Spleen (tissue), 3 donors: ENCODE data around the gene KPNA3.

Source experiments
- POLR2A ChIP-seq, 3 donors: fragments of 450-650 bp; IDR thresholded peaks; one replicate each; pipeline ENCODE4 v1.5.1; 2017; ENCODE audit warnings: antibody characterized with exemption in 3 of 3, mild to moderate bottlenecking in 1 of 3
- POLR2AphosphoS5 ChIP-seq, 3 donors: sonication (generic); formaldehyde crosslinking; IDR thresholded peaks; one replicate each; pipeline ENCODE4 v1.5.1; 2017; ENCODE audit warnings: antibody characterized with exemption in 3 of 3

DNA sequence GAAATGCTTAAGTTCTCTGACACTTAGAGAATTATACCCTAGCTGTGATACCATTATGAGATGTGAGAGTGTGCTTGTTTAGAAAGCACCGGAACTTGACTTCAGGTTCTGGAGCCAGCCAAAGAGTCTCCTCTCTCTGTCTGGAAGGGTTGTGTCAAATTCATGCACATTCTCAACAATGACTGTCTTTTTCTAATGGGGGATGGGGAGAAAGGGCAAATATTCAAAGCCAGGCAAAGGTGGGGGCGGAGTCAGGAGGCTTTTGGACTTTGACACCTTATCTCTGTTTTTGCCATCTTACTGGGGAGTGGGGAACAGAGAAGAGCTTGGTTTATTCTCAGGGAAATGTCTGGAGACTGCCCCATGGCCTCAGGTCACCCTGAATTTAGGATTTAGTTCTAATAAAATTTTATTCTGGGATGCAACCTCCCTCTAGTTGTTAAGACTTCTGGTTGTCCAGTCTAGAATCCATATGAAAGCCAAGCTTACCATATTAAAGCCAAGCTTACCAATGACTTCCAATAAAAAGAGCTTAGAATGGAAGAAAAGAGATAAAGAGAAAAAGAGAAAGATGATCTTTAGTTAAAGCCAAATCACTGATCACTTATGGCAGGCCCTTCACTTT lies 28.2 kb upstream of the KPNA3 start:
- TF ChIP-seq POLR2AphosphoS5 (IDR thresholded peaks at IDR 0.05) (no peak), POLR2A (IDR thresholded peaks at IDR 0.05) (no peak)
